UCSD-AML1 (cell line): Measurements from ENCODE around the gene ANKRD44.

Source experiments
- DNase-seq: peaks from one replicate; lab custom pipeline; 2025; ENCODE audit not compliant: unreplicated experiment; lab: John Stamatoyannopoulos, UW

Gene ANKRD44

DNA sequence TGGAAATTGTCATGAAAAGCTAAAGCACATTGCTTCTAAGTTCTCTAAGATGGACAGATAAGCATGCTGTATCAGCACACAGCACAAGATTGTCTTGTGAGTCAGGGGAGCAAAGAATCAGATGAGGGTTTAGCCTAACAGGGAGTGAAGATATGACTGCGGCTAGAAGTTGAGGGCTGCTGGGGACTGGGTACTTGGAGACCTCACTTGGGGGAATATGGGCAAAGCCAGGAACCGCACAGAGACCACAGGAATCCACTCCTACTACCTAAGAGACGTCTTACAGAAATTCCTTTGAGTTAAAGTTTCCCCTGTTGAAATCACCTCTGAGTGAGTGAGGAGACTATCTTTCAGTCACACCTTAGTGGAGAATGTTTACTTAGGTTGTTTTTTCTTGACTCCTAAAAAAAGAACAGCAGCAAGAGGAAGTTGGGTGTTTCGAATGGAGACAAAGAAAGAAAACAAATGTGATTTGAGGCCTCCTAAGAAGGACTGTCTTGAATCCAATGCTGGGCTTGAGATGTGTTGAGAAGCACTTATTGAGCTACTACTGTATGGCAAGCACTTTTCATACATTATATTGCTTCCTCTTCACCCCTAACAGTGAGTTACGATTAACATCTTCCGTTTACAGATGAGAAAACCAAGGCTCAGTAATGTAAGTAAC, 100.7 kb downstream of the ANKRD44 start:
- DNase-seq: peak; percentile 34

DNA sequence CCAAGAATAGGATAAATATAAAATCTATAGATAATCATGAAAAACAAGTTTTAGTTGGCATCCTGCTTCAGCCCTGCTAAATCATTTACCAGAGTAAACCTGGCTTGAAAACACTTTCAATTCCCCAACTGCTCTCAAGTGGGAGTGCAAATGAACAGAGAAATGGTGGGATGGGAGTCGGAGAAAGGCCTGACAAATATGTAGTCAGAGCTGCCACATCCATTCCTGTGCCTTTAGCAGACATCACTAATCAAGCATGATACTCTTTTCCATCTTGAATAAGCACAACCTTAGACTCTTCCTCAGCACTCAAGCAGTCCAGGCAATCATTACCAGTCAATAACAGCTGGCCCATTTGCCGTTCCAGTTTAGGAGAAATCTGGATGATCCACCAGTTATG, 101.3 kb downstream of the ANKRD44 start:
- no peak for DNase-seq

GRCh38 chr2:197208841-197209240, 101.7 kb downstream of the ANKRD44 start:
- DNase-seq: no peak

DNA sequence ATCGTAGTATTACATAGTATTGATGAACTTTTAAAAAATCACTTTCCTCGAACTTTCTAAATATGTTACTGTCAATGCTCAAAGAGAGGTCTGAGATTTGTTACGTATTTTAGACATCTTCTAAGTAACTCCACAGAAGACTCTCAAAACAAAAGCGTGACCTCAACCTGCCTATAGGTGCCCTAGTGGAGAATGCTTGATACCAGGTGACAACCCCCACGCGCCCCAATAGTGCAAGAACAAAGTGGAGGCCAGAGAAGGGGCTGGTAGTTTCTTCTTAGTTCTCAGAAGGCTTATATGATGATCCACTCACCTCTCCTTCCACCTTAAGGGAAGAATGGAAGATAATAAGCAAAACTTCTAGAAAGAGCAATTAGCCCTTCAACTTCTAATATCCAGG, 102.6 kb downstream of the ANKRD44 start:
- no peak for DNase-seq

- DNase-seq: no peak
Measured at GRCh38 chr2:197207598-197207997, 103.0 kb downstream of the ANKRD44 start.

GRCh38 chr2:197207106-197207505, 103.5 kb downstream of the ANKRD44 start:
- no peak for DNase-seq

DNA sequence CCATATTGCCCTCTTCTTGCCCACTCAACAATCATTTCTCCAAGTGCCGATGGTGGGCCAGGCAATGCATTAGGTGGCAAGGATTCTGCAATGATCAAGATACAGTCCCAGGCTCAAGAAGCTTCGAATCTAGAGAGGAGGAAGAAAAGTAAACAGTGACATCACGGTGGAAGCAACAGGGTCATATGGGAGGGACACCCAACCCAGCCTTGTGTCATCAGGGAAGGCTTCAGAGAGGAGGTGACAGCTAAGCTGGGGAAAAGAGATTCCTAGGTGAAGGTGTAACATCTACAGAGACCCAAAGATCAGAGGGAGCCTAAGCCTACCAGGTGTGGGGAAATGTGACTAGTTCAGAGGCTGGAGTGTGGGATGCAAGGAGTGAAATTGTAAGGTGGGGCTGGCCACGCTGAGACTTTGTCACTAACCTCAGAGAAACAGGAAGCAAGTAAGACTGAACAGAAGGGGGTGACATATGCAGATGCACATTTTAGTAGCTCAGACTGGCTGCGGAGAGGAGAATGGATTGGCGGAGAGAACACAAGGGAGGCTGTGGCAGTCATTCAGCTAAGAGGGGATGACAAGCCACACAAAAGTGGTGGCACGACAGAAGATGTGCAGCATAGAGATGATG, 104.9 kb downstream of the ANKRD44 start:
- DNase-seq: no peak

DNA sequence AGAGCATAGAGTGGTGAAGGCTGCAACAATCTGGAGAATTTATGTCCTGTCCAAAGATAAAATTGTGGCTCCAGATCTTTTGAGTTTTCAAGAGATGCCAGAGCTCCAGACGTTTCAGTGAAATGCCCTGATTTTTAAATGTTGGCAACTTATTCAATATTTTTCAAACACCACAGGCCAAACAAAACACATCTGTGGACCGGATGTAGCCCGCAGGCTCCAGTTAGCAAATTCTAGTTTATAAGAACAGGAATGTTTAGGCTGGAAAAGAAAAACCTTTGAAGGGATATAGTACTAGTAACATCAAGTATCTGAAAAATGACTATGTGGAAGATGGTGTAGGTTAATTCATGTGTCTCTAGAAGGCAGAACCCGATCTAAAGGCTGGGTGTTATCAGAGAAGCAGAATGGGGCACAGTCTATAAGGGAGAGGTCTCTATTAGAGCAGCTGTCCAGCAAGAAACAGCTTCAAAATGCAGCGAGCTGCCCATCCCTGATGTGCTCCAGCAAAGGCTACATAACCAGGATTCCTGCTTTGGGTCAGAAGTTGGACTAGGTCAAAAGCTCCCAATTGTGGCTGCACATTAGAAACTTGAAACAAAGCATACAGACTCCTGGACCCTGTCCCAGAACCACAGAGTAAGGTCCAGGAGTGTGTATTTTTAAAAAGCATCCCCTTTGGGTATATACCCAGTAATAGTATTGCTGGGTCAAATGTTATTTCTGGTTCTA, 105.9 kb downstream of the ANKRD44 start:
- DNase-seq: no peak

- no peak for DNase-seq
Measured at GRCh38 chr2:197201874-197202273, 108.7 kb downstream of the ANKRD44 start.

GRCh38 chr2:197200762-197201058, 109.9 kb downstream of the ANKRD44 start:
- no peak for DNase-seq

DNA sequence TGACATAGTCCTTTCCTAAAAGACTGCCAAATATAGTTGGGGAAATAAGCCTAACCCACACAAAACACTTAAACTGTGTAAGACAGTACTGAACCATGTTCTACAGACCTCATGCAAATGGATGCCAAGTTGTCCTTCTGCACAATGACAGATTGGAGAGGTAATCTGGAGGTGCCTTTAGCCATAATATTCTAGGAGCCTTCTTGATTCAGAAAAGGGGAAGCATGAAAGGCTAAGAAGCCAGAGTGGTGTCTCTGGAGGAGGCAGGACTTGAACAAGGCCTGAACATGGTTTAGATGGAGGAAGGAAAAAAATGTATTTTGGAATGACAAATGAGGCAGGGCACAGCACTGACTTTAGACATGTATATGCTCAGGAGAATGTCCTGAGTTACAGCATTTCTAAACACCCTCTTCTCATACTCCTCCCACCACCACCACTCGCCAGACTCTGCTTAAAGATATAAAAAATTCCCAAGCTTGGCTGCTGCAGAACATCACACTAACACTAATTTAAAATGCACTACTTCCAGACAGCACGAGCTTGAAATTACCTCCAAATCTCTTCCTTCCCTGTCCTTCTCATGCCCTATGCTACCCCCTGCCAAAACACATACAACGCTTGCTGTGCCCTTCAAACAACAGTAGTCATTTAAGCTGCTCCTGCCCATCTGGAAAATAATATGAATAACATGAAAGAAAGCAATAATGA, 110.4 kb downstream of the ANKRD44 start:
- DNase-seq: no peak

- DNase-seq: peak; percentile 84
Measured at GRCh38 chr2:197198890-197199289, 111.7 kb downstream of the ANKRD44 start.

DNA sequence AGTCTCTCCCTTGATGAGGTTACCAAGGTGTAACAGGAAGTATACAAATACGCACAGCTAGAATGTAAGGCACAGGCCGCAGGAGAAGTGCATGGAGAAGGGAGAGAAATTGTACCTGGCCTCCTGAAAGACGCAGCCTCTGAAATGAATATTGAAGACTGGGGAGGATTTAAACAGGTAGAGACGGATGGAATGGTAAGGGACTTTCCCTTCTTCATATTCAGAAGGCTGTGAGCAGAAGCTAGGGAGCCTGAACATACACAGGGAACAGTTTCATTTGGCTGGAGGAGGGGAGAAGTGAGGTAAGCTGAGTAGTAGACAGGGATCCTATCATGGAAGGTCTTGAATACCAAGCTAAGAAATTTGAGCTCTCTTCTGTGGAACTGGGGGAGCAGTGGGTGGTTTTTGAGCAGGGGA, 112.7 kb downstream of the ANKRD44 start:
- DNase-seq: no peak

DNA sequence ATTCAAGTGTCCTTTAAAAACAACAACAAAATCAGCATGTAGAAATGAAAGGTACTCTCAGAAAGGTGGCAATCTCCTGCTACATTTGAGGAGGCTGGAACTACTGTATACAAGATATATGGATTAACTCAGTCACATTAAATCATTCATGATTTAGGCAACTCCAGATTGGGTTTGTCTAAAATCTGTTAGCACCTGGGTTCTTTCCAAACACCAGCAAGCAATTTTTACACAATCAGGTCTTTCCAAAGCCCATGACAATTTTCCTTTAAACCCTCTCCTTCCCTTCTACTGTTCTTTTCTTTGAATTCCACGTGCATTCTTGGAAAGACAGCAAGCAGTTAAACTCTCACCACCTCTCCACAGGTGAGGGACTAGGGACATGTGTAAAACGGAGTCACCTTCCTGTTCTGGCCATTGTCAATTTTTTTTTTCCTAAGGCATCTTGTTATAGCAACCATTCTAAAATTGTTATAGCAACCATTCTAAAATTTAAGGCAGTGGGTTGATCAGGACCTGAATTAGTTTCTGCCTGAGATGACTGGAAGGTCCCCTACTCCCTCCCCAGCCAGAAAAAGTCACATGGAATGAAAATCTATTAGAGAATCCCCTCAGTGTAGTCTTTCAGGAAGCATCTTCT, 113.9 kb downstream of the ANKRD44 start:
- DNase-seq: no peak

DNA sequence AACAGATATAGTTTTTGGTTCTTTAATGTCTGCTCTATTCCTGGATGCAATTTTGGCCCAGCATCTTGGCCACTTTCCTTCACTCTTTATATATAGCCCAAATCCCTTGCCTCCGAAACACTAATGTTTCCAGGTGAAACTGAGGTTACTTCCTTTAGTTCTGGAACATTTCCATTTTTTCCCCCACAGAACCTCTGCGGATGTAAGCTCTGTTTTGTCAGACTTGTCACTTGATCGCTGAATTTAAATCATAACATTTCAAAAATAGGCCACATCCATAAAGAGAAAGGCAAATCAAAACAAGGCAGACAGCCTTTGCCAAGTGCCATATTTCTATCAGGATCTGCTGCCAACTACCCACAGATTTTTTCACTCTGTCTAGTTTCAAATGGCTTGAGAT, 115.1 kb downstream of the ANKRD44 start:
- no peak for DNase-seq

DNA sequence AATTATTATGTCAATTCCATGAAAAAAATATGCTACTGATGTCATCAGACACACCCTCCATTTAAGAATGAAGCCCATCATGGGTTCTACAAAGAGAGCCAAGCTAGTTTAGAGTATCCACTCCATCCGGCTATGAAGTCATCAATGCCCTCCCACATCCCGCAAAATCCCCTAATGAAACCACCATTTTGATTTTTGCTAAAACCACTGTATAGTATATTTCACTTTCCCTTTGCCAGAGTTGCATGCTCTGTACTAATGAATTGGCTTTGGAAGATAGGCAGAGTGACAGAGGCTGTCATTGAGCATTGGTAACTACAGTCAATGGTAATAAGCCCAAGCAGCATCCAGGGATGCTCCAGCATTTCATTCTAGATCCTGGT, 118.6 kb downstream of the ANKRD44 start:
- DNase-seq: no peak

DNA sequence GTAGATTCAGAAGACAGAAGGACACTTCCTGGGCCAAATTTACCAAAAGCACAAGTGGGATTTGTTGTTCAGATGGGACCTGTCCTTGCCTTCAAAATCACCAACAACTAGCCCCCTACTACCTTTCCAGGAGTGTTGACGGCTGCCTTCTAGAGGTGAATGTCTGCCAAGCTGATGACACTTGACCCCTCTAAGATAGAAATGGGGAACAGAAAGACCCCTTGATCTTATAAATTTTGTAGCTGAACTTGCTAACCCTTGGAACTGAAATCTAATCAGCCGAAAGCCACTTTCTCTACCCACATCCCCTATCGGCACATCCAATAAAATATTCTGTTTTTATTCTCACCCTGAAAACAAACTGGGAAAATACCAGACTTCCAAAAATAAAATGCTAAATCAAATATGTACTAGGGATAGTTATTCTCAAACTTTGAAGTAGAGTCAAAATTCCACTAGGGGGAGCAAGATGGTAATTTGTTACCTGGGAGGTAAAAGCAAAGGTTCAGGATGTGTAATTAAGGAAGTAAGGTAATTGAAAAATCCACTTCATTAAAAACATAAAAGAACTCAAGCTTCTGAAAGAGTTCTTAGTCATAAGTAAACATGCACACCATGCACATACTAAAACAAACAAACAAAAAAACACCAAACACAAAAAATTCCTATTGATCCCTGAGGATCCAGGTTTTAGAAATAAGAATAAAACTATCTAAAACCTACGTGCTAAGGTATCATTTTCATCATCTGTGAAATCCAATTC, 119.2 kb downstream of the ANKRD44 start:
- DNase-seq: no peak

DNA sequence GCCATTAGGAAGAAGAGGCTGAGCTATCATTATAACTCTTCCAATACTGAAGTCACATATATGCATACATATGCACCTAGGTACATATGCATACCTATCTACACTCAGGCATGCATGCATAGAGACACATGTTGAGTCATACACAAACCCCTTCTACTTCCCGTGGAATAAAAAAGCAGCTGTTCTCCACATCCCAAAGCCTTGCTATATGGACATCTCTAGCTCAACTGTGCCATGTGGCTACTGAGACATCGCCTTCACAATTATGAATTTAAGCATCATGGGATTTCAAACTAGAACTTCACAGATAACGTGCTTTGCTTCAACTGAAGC, 120.5 kb downstream of the ANKRD44 start:
- no peak for DNase-seq

DNA sequence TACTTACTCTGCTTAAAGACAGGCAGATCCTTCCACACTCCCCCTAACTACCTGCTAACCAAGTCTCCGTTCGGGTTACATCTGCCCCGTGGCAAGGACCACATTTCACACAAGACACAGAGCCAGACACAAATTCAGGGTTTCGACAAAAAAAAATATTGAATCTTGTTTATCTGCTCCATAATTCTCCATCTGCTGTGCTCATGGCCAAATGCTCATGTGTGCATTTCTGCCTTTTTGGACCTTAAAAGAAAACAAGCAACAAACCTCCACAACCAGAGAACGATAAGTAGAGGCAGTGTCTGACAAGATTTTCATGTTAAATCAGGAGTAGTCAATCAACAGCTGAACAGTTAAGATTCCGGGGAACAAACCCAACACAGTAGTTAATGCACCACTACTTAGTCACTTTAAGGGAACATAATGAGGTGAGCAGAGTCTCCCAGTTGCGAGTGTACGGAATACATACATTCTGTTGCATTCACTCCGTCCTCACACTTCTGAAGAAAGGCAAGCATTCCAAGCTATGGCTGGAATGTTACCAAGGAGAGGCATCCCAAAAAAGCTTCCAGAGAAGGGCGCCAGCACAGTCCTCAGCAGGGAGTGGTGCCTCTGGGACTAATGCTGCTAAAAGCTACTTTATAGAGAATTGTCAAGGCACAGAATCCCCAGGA, 121.0 kb downstream of the ANKRD44 start:
- no peak for DNase-seq

GRCh38 chr2:197185676-197186075, 124.9 kb downstream of the ANKRD44 start:
- DNase-seq: no peak
